GM12878 (cell line): ENCODE measurements around the gene SFT2D3. TPM values are rescaled to one million over a fixed set of nuclear protein-coding genes. Genes with fewer than 3 reads are reported as not detected.
A peak's percentile ranks its signal among the peaks of the same experiment; 100 is the strongest.
"Not testable (repeated sequence)": the region's sequence is repeated elsewhere in the genome, so short reads cannot be mapped to it uniquely, and the experiment has no call there.

Source experiments
- ATAC-seq: fragments of 200-7000 bp; cut with Tn5 transposase; 3 replicates; pipeline ENCODE4 v1.9.1; 2020; ENCODE audit warnings: mild to moderate bottlenecking, moderate library complexity
- BruUV-seq: library from RNA; stranded (reverse); fragments of 400-500 nt; replicated peaks from 2 replicates; lab custom pipeline; 2021; lab: Mats Ljungman, UMichigan
- CTCF ChIA-PET: fragments of 300-600 bp; sonication (Branson Sonifier 250); formaldehyde crosslinking; extraction: SDS; loops from one replicate; lab custom pipeline; 2021; ENCODE audit warnings: inconsistent platforms; lab: Yijun Ruan, JAX
- POLR2A ChIA-PET: fragments of 350-600 bp; formaldehyde crosslinking; extraction: SDS; loops from one replicate; lab custom pipeline; 2021; ENCODE audit warnings: inconsistent platforms; lab: Charles Lee
- RAD21 ChIA-PET: fragments of 300-600 bp; sonication (Branson Sonifier 250); formaldehyde crosslinking; loops from one replicate; lab custom pipeline; 2023; ENCODE audit warnings: antibody characterized with exemption; ENCODE audit not compliant: unreplicated experiment; lab: Charles Lee
- SMC1A ChIA-PET: fragments of 300-600 bp; sonication (Branson Sonifier 250); formaldehyde crosslinking; loops from one replicate; lab custom pipeline; 2023; ENCODE audit not compliant: unreplicated experiment, uncharacterized antibody; lab: Charles Lee
- DNase-seq: peaks from one replicate; pipeline ENCODE4 v3.0.0-alpha.2; 2011; ENCODE audit warnings: low read depth, low spot score
- FAIRE-seq: peaks from 3 replicates; lab custom pipeline; 2011; peaks lifted over from hg19 to GRCh38; lab: Jason Lieb, UNC
- H2AFZ ChIP-seq: 2 replicates; pipeline ENCODE4 v1.6.0; 2011; ENCODE audit warnings: low read depth, low read length, control low read depth; ENCODE audit not compliant: control insufficient read depth
- H3K27ac ChIP-seq: 2 replicates; pipeline ENCODE4 v1.5.1; 2011; ENCODE audit warnings: control low read depth; ENCODE audit not compliant: control insufficient read depth, insufficient read depth
- H3K27me3 ChIP-seq, 2 experiments: replicated peaks in 1 of 2; 2 replicates each; pipeline versions ENCODE4 v1.6.0 to v1.6.1; 2011; ENCODE audit warnings: low read length in 1 of 2; ENCODE audit not compliant: control insufficient read depth in 2 of 2, insufficient read depth in 2 of 2
- H3K36me3 ChIP-seq, 2 experiments: 2 replicates each; pipeline ENCODE4 v1.5.1; 2011; ENCODE audit warnings: low read length in 1 of 2; ENCODE audit not compliant: control insufficient read depth in 2 of 2, insufficient read depth in 2 of 2
- H3K4me1 ChIP-seq: 2 replicates; pipeline ENCODE4 v1.6.1; 2011; ENCODE audit warnings: mild to moderate bottlenecking, low read length, moderate library complexity, mixed read lengths; ENCODE audit not compliant: control insufficient read depth, insufficient read depth
- H3K4me2 ChIP-seq: 2 replicates; pipeline ENCODE4 v1.6.0; 2011; ENCODE audit warnings: control low read depth; ENCODE audit not compliant: control insufficient read depth, insufficient read depth
- H3K4me3 ChIP-seq: fragments of 200-600 bp; sonication (generic); 2 replicates; pipeline ENCODE4 v1.5.1; 2016
- H3K79me2 ChIP-seq: 2 replicates; pipeline ENCODE4 v1.6.0; 2011; ENCODE audit warnings: low read length; ENCODE audit not compliant: control insufficient read depth, insufficient read depth
- H3K9ac ChIP-seq: 2 replicates; pipeline ENCODE4 v1.8.0; 2011; ENCODE audit warnings: low read length, control low read depth, mixed read lengths; ENCODE audit not compliant: control insufficient read depth, insufficient read depth
- H3K9me3 ChIP-seq: replicated peaks from 3 replicates; pipeline ENCODE4 v1.5.1; 2011; ENCODE audit warnings: mild to moderate bottlenecking, low read length; ENCODE audit not compliant: control insufficient read depth, insufficient read depth
- H4K20me1 ChIP-seq: 2 replicates; pipeline ENCODE4 v1.6.0; 2011; ENCODE audit not compliant: control insufficient read depth, insufficient read depth
- ATF7 ChIP-seq: fragments of 450-650 bp; IDR thresholded peaks from 2 replicates; pipeline ENCODE4 v1.6.1; 2016; ENCODE audit warnings: low read depth, mild to moderate bottlenecking
- BHLHE40 ChIP-seq, 2 experiments: fragments of 450-650 bp in 1 of 2; IDR thresholded peaks; 2 replicates each; pipeline ENCODE4 v1.6.1; 2011 to 2017; ENCODE audit warnings: low read depth in 2 of 2, borderline replicate concordance in 1 of 2, improper control_type of control experiment in 1 of 2, low read length in 1 of 2, mild to moderate bottlenecking in 1 of 2
- DPF2 ChIP-seq: fragments of 450-650 bp; IDR thresholded peaks from 2 replicates; pipeline ENCODE4 v1.6.1; 2017; ENCODE audit warnings: mild to moderate bottlenecking
- E2F8 ChIP-seq: fragments of 450-650 bp; IDR thresholded peaks from 2 replicates; pipeline ENCODE4 v1.6.1; 2018; ENCODE audit warnings: mild to moderate bottlenecking, low read depth, moderate library complexity; ENCODE audit not compliant: partially characterized antibody
- ETV6 ChIP-seq, 2 experiments: fragments of 450-650 bp in 1 of 2; IDR thresholded peaks in 1 of 2; conservative IDR thresholded peaks in 1 of 2; 2 replicates each; pipeline ENCODE4 v1.6.1; 2014; ENCODE audit warnings: antibody characterized with exemption in 1 of 2, borderline replicate concordance in 1 of 2, low read depth in 1 of 2, mild to moderate bottlenecking in 1 of 2, moderate library complexity in 1 of 2
- IKZF2 ChIP-seq, 2 experiments: fragments of 450-650 bp; IDR thresholded peaks; 2 replicates each; pipeline ENCODE4 v1.6.1; 2017; ENCODE audit warnings: mild to moderate bottlenecking in 2 of 2, moderate library complexity in 2 of 2
- MTA2 ChIP-seq: fragments of 450-650 bp; IDR thresholded peaks from 2 replicates; pipeline ENCODE4 v1.6.1; 2016; ENCODE audit warnings: low read depth, mild to moderate bottlenecking, moderate library complexity
- MTA3 ChIP-seq: IDR thresholded peaks from 2 replicates; pipeline ENCODE4 v1.6.1; 2012; ENCODE audit warnings: low read length, inconsistent platforms, borderline replicate concordance
- NBN ChIP-seq: fragments of 450-650 bp; IDR thresholded peaks from 2 replicates; pipeline ENCODE4 v1.6.1; 2016
- SKIL ChIP-seq: fragments of 450-650 bp; IDR thresholded peaks from 2 replicates; pipeline ENCODE4 v1.6.1; 2017; ENCODE audit warnings: mild to moderate bottlenecking, low read depth, inconsistent platforms; ENCODE audit not compliant: poor library complexity, severe bottlenecking
- SPI1 ChIP-seq: IDR thresholded peaks from 2 replicates; pipeline ENCODE4 v1.6.1; 2011; ENCODE audit warnings: low read depth, mild to moderate bottlenecking, low read length, moderate library complexity, borderline replicate concordance; ENCODE audit not compliant: insufficient read depth
- ZNF384 ChIP-seq: IDR thresholded peaks from 2 replicates; pipeline ENCODE4 v1.6.1; 2012; ENCODE audit warnings: low read depth, mild to moderate bottlenecking, low read length, improper control_type of control experiment, borderline replicate concordance
- WGBS: methylation state at CpG from one replicate; pipeline ENCODE4 v1.1.6; 2016; ENCODE audit warnings: low lambda C conversion rate; ENCODE audit not compliant: insufficient replicate concordance, insufficient coverage; ENCODE audit errors: missing lambda C conversion rate; 5-methylcytosine and 5-hydroxymethylcytosine counted together
- in situ Hi-C: fragments of 300-500 bp; cut with MboI; formaldehyde crosslinking; loops from 9 replicates; pipeline ENCODE4 v1.14.3; 2018; ENCODE audit warnings: mixed read lengths
- intact Hi-C: fragments of 100-400 bp; cut with micrococcal nuclease; formaldehyde crosslinking; loops from one replicate; pipeline ENCODE4 v1.14.2; 2022; ENCODE audit not compliant: unreplicated experiment
- polyA plus RNA-seq, 11 experiments: library from polyadenylated mRNA; depleted of rRNA in 4 of 11; unstranded in 6 of 11; stranded (reverse) in 5 of 11; fragments of >200 nt; fragmentation: Nextera tagmentation in 4 of 11; fragmentation: Illumina TruSeq in 1 of 11; extraction: Ambion mirVana in 4 of 11; extraction: Trizol in 1 of 11; gene quantifications; 1 replicate in 1 of 11; 2 replicates in 10 of 11; pipeline versions ENCODE4 v1.2.1 to v1.2.3, GENCODE V29; 2011 to 2016; ENCODE audit warnings: inconsistent platforms in 2 of 11, missing spikeins in 2 of 11, low read depth in 1 of 11
- total RNA-seq, 4 experiments: library from RNA; depleted of rRNA in 3 of 4; stranded (reverse); fragments of >200 nt in 3 of 4; fragmentation: Illumina TruSeq in 1 of 4; extraction: Trizol in 1 of 4; gene quantifications; 2 replicates each; pipeline versions ENCODE4 v1.2.1 to v1.2.3, GENCODE V29; 2013 to 2021
- TF ChIP-seq, protein P1 (sequence below): fragments of 450-650 bp; IDR thresholded peaks from 2 replicates; pipeline ENCODE4 v1.6.1; 2016; ENCODE audit warnings: mild to moderate bottlenecking

The SFT2D3 gene
- total and polyA plus RNA-seq, 10 of the 15 experiments (the other 5 are each of a cell fraction or from before 2014, with no cell fraction given), result 4.2 to 8.4 (median 6.6) TPM; not detected in 4

GRCh38 chr2:127747621-127748020 lies 46.3 kb downstream of the SFT2D3 start (continued):
- TF ChIP-seq ETV6 (conservative IDR thresholded peaks at IDR 0.05 in 1 of 2, IDR thresholded peaks at IDR 0.05 in 1 of 2; ENCODE audit: borderline replicate concordance in 1 of 2, low read depth in 1 of 2) (no peak), E2F8 (no peak), MTA3 (no peak)

- 40% methylated on average over 5 of the region's 5 CpGs for WGBS
- intact Hi-C loops, result not testable (repeated sequence)
- TF ChIP-seq, protein P1, sequence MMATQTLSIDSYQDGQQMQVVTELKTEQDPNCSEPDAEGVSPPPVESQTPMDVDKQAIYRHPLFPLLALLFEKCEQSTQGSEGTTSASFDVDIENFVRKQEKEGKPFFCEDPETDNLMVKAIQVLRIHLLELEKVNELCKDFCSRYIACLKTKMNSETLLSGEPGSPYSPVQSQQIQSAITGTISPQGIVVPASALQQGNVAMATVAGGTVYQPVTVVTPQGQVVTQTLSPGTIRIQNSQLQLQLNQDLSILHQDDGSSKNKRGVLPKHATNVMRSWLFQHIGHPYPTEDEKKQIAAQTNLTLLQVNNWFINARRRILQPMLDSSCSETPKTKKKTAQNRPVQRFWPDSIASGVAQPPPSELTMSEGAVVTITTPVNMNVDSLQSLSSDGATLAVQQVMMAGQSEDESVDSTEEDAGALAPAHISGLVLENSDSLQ, result peak; percentile 55
- TF ChIP-seq ATF7, result peak; percentile 82
- TF ChIP-seq DPF2, result peak; percentile 29; the same call in 1 of the 2 replicates
- peak; percentile 67 to 78; a peak in 2 of 4 replicates for TF ChIP-seq IKZF2 (IDR thresholded peaks at IDR 0.05)
- TF ChIP-seq NBN, result peak; percentile 98
- TF ChIP-seq BHLHE40 (IDR thresholded peaks at IDR 0.05; ENCODE audit: borderline replicate concordance in 1 of 2, low read depth in 2 of 2, low read length in 1 of 2), result peak in 1 of 2 experiments; percentile 6; a peak in 1 of 4 replicates
- TF ChIP-seq MTA2, result peak; percentile 87
- peak; percentile 80 for TF ChIP-seq SKIL
- peak; percentile 89 for TF ChIP-seq ZNF384
- peak; percentile 67; the same call in 1 of the 2 replicates for TF ChIP-seq SPI1
Measured at GRCh38 chr2:127749537-127749936, 48.2 kb downstream of the SFT2D3 start.

More at GRCh38 chr2:127749537-127749936, 48.2 kb downstream of the SFT2D3 start:
- H3K9ac ChIP-seq, H3K79me2 ChIP-seq, H3K27me3 ChIP-seq, H3K9me3 ChIP-seq, H3K4me2 ChIP-seq, H3K4me3 ChIP-seq, H3K36me3 ChIP-seq, H4K20me1 ChIP-seq, in situ Hi-C loops, BruUV-seq, H2AFZ ChIP-seq: not testable (repeated sequence)
- ChIA-PET SMC1A (interaction anchor here (0.8 to 2.8 kb wide), 19 partner anchors 8 to 158 kb away, joined by 3 to 17 read pairs (median 6); no protein-coding TSS in a partner anchor), RAD21 (interaction anchor here (0.6 to 4.5 kb wide), 13 partner anchors 14 to 186 kb away, joined by 3 to 53 read pairs (median 4); partner anchors contain the start of genes SFT2D3 and WDR33), POLR2A (interaction anchor here (0.6 to 1.9 kb wide), 12 partner anchors 10 to 513 kb away, joined by 3 to 7 read pairs (median 4); partner anchors contain the start of gene WDR33), CTCF (interaction anchor here (1.0 to 3.5 kb wide), 7 partner anchors 13 to 82 kb away, joined by 3 to 11 read pairs (median 3); no protein-coding TSS in a partner anchor)
- DNase-seq, result peak; percentile 97
- Histone ChIP-seq H3K27ac (peak overlapping the region; percentile 51), H3K4me1 (peaks cover 13% of the 10 kb centered on the region)
- FAIRE-seq, result peak; percentile 77
- peak; percentile 98 for ATAC-seq
